Pancreas (tissue), 10 donors: ENCODE results near the gene TMEM269. TPM values are rescaled to one million over a fixed set of nuclear protein-coding genes. Genes with fewer than 3 reads are reported as not detected.

Source experiments
- ATAC-seq, 4 donors: fragments of 200-7000 bp; cut with Tn5 transposase; one replicate each; pipeline versions ENCODE4 v1.8.0 to v1.9.1; 2020; ENCODE audit warnings: mild to moderate bottlenecking in 4 of 4, moderate library complexity in 4 of 4
- DNase-seq, 6 donors: peaks; one replicate each; pipeline ENCODE4 v3.0.0-alpha.2; 2020
- FAIRE-seq: peaks from 2 replicates; lab custom pipeline; 2012; peaks lifted over from hg19 to GRCh38; lab: Jason Lieb, UNC
- H3K27ac ChIP-seq, 4 donors: fragments of 200-600 bp; sonication (generic); 1 replicate in 3 of 4; 2 replicates in 1 of 4; pipeline versions ENCODE4 v1.5.0 to v1.8.0; 2020
- H3K27me3 ChIP-seq, 4 donors: fragments of 200-600 bp; one replicate each; pipeline ENCODE4 v1.8.0; 2021
- H3K36me3 ChIP-seq, 3 donors: fragments of 200-600 bp; sonication (generic) in 1 of 3; one replicate each; pipeline versions ENCODE4 v1.5.0 to v1.8.0; 2020 to 2021
- H3K4me1 ChIP-seq, 3 donors: fragments of 200-600 bp; one replicate each; pipeline ENCODE4 v1.8.0; 2021
- H3K4me3 ChIP-seq, 4 donors: fragments of 200-600 bp; sonication (generic) in 2 of 4; one replicate each; pipeline versions ENCODE4 v1.5.0 to v1.8.0; 2020 to 2021
- H3K9me3 ChIP-seq, 4 donors: fragments of 200-600 bp; one replicate each; pipeline ENCODE4 v1.8.0; 2021
- WGBS, 2 donors: extraction: QIAGEN DNeasy Blood & Tissue Kit; methylation state at CpG; one replicate each; pipeline ENCODE4 v1.1.7; 2013; 5-methylcytosine and 5-hydroxymethylcytosine counted together
- intact Hi-C, 3 donors: fragments of 100-400 bp; cut with DNase I; formaldehyde crosslinking; loops; one replicate each; pipeline versions ENCODE4 v1.11.1 to v1.14.2; 2022
- polyA plus RNA-seq, 2 donors: library from polyadenylated mRNA; stranded (reverse); fragments of 200-250 nt; gene quantifications; one replicate each; pipeline ENCODE4 v1.2.3, GENCODE V29; 2013
- total RNA-seq, 6 donors: library from RNA; stranded (reverse); fragmentation: NEBNext Ultra II Directional in 4 of 6; extraction: Animal tissue kit (Norgen Biotek cat#: 25700) in 4 of 6; gene quantifications; one replicate each; pipeline versions ENCODE4 v1.2.1 to v1.2.4, GENCODE V29; 2021 to 2023
- TF ChIP-seq, protein P1 (sequence below), 4 donors: fragments of 200-600 bp; sonication (generic) in 3 of 4; IDR thresholded peaks; one replicate each; pipeline versions ENCODE4 v1.5.0 to v1.8.0; 2021; ENCODE audit warnings: antibody characterized with exemption in 4 of 4
- donor health status: healthy with polysubstance abuse.
- donor health status: DM: no; HTN: no; CAD: no; lungs with moderate emphysema.
- donor health status: DM: no; HTN: no; CAD: no.
- donor health status: control.
- donor health status: control.
- donor health status: Bipolar disorder and iron deficiency.
- donor health status: DM: yes; HTN: yes; CAD: no.
- donor health status: DM: no; HTN: no; CAD: no.
- donor health status: DM: no; HTN: no; CAD: no.
- donor health status: DM: yes; HTN: yes; CAD: no.

Gene TMEM269
- total and polyA plus RNA-seq, 8 donors, result 0.04 to 0.35 (median 0.21) TPM; not detected in 4

DNA sequence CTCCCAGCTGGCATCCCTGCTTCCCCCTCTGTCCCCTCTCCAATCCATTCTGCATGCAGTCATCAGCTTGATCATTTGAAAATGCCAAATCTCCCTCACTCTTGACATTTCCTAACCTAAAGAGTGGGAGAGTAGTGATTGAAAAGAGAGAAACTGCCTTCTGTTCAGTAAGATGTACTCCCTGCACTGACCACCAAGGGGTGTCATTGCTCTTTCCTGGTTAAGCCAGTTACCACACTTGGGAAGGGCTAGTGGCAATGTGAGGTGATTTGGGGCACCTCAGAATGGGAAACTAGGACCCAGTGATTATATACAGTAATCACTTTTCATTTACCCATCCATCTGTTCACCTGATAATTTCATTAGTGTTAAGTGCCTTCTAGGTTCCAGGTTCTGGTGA is 6.9 kb upstream of the TMEM269 start:
- DNase-seq (no peak), FAIRE-seq (no peak), ATAC-seq (peak in 3 of 4 donors; percentile 63 to 77 (median 75))
- peaks cover 0 to 40% (median 7%) of the 10 kb centered on the region in 3 donors for H3K36me3 ChIP-seq
- H3K4me3 ChIP-seq, result no peak overlapping the region
- TF ChIP-seq, protein P1, sequence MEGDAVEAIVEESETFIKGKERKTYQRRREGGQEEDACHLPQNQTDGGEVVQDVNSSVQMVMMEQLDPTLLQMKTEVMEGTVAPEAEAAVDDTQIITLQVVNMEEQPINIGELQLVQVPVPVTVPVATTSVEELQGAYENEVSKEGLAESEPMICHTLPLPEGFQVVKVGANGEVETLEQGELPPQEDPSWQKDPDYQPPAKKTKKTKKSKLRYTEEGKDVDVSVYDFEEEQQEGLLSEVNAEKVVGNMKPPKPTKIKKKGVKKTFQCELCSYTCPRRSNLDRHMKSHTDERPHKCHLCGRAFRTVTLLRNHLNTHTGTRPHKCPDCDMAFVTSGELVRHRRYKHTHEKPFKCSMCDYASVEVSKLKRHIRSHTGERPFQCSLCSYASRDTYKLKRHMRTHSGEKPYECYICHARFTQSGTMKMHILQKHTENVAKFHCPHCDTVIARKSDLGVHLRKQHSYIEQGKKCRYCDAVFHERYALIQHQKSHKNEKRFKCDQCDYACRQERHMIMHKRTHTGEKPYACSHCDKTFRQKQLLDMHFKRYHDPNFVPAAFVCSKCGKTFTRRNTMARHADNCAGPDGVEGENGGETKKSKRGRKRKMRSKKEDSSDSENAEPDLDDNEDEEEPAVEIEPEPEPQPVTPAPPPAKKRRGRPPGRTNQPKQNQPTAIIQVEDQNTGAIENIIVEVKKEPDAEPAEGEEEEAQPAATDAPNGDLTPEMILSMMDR (IDR thresholded peaks at IDR 0.05), result peak in 2 of 4 donors; percentile 18 to 34
- no peaks in the 10 kb centered on the region for H3K27me3 ChIP-seq
- H3K4me1 ChIP-seq, result no peaks in the 10 kb centered on the region
- H3K27ac ChIP-seq, result no peak overlapping the region
- intact Hi-C loops, result no loop called here
- no peaks in the 10 kb centered on the region for H3K9me3 ChIP-seq

DNA sequence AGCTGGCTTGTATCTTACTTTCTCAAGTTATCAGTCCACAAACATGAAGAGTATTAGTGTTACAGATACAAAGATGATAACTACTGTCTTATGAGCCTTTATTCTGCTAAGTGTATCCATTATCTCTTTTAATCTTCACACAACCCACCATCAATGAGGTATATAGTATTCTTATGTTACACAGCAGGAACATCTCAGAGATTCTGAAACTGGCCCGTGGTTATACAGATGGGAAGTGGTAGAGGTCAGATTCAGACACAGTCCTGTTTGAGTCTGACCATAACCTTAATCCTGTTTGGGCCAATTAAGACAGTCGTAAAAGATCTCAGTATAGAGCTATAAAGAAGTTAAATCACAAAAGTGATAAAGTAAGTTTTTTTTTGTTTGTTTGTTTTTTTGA is 5.1 kb upstream of the TMEM269 start:
- Histone ChIP-seq H3K4me1 (no peaks in the 10 kb centered on the region), H3K27ac (no peak overlapping the region), H3K9me3 (no peaks in the 10 kb centered on the region), H3K36me3 (peaks cover 0 to 31% (median 6%) of the 10 kb centered on the region in 3 donors), H3K4me3 (no peak overlapping the region), H3K27me3 (no peaks in the 10 kb centered on the region)
- no peak for FAIRE-seq
- TF ChIP-seq, protein P1 (IDR thresholded peaks at IDR 0.05), result no peak
- no peak for ATAC-seq
- WGBS, 2 donors, result 84 to 90% methylated on average over 2 of the region's 2 CpGs
- intact Hi-C loops, result loop anchor here in 1 of 3 donors (10.0 kb wide), 1 partner anchor 105 kb away; no protein-coding TSS in a partner anchor
- DNase-seq, result no peak

DNA sequence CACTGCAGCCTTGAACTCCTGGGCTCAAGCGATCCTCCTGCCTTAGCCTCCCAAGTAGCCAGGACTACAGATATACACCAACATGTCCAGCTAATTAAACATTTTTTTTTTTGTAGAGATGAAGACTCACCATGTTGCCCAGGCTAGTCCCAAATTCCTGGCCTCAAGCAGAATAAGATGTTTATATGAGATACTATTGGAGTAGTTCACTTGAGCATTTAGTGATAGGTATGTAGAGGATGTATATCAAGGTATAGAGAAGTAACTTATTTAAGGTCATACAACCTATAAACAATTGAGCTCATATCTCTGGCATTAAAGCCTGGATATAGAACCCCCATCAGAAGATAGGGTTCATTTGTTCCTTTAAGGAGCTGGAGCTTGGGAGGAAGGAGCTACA is 4.6 kb upstream of the TMEM269 start:
- peaks cover 0 to 26% (median 1%) of the 10 kb centered on the region in 3 donors for H3K36me3 ChIP-seq
- no peaks in the 10 kb centered on the region for H3K9me3 ChIP-seq
- H3K27me3 ChIP-seq, result no peaks in the 10 kb centered on the region
- TF ChIP-seq, protein P1 (IDR thresholded peaks at IDR 0.05), result no peak
- intact Hi-C loops, result loop anchor here in 1 of 3 donors (10.0 kb wide), 1 partner anchor 105 kb away; no protein-coding TSS in a partner anchor
- no peak for DNase-seq
- ATAC-seq, result no peak
- no peak overlapping the region for H3K4me3 ChIP-seq
- no peak for FAIRE-seq
- no peaks in the 10 kb centered on the region for H3K4me1 ChIP-seq
- WGBS, 2 donors, result 93 to 96% methylated on average over 1 of the region's 1 CpG
- H3K27ac ChIP-seq, result no peak overlapping the region

DNA sequence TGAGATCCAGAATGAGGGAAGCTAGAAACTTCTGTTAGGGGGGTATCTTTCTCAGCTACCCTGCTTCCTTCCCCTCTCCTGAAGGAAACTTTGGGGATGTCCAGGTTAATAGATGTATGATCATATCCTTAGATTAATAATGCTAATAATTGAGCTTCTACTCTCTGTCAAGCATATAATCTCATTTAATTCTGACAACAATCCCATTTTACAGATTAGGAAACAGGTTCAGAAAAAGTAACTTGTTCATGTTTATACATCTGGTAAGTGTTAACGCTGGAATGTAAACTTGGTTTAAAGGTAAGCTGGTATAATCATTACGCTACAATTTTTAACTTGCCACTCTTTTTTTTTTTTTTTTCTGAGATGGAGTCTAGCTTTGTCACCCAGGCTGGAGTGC is 1.7 kb upstream of the TMEM269 start:
- intact Hi-C loops, result loop anchor here in 1 of 3 donors (10.0 kb wide), 1 partner anchor 102 kb away; no protein-coding TSS in a partner anchor
- no peak for ATAC-seq
- H3K9me3 ChIP-seq, result no peaks in the 10 kb centered on the region
- H3K4me1 ChIP-seq, result no peaks in the 10 kb centered on the region
- TF ChIP-seq, protein P1 (IDR thresholded peaks at IDR 0.05), result no peak
- FAIRE-seq, result no peak
- no peaks in the 10 kb centered on the region for H3K27me3 ChIP-seq
- H3K27ac ChIP-seq, result no peak overlapping the region
- DNase-seq, result no peak
- H3K36me3 ChIP-seq, result no peaks in the 10 kb centered on the region
- H3K4me3 ChIP-seq, result no peak overlapping the region
- 97 to 98% methylated on average over 2 of the region's 2 CpGs for WGBS, 2 donors

DNA sequence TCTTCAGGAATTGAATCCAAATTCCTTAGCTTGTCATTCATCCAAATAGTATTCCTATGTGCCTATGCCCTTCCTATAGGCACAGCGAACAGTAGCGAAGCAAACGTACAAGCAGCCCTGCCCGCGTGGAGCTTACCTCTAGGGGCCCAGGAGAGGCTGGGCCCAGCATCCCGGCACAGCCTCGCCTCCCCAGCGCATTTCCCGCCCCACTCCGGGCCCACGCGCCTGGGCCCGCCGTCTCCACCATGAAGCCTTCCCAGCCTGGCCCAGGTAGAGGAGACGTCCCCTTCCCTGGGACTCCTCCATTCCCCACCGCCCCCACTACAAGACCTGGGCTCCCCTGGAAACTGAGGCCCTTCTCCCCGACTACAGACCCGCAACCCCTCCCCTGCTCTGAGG is 245 bp upstream of the TMEM269 start:
- intact Hi-C loops, result loop anchor here in 1 of 3 donors (10.0 kb wide), 1 partner anchor 100 kb away; no protein-coding TSS in a partner anchor
- TF ChIP-seq, protein P1 (IDR thresholded peaks at IDR 0.05), result no peak
- ATAC-seq, result no peak
- Histone ChIP-seq H3K27me3 (no peaks in the 10 kb centered on the region), H3K36me3 (no peaks in the 10 kb centered on the region), H3K9me3 (no peaks in the 10 kb centered on the region), H3K27ac (no peak overlapping the region), H3K4me1 (no peaks in the 10 kb centered on the region), H3K4me3 (peak overlapping the region in 1 of 4 donors; percentile 42)
- 80 to 83% methylated on average over 18 of the region's 18 CpGs for WGBS, 2 donors
- no peak for FAIRE-seq
- DNase-seq, result no peak
